PC-3 (cell line): ENCODE measurements around the gene COL15A1. TPM values are rescaled to one million over a fixed set of nuclear protein-coding genes. Genes with fewer than 3 reads are reported as not detected.

Experiments
- ATAC-seq: fragments of 200-7000 bp; cut with Tn5 transposase; 2 replicates; pipeline ENCODE4 v1.9.1; 2020; ENCODE audit warnings: mild to moderate bottlenecking, moderate library complexity
- BruUV-seq: library from RNA; stranded (reverse); fragments of 400-500 nt; replicated peaks from 2 replicates; lab custom pipeline; 2021; lab: Mats Ljungman, UMichigan
- CTCF ChIA-PET: fragments of 300-600 bp; sonication (Branson Sonifier 250); formaldehyde crosslinking; loops from one replicate; lab custom pipeline; 2022; ENCODE audit warnings: antibody characterized with exemption; lab: Charles Lee
- POLR2A ChIA-PET: fragments of 300-600 bp; sonication (Branson Sonifier 250); formaldehyde crosslinking; loops from one replicate; lab custom pipeline; 2022; ENCODE audit warnings: antibody characterized with exemption; ENCODE audit not compliant: unreplicated experiment; lab: Charles Lee
- DNase-seq: peaks from one replicate; pipeline ENCODE4 v3.0.0-alpha.2; 2015
- H2AFZ ChIP-seq: fragments of 300-600 bp; sonication (generic); 2 replicates; pipeline ENCODE4 v1.6.0; 2016; ENCODE audit warnings: antibody characterized with exemption, low read length
- H3F3A ChIP-seq: fragments of 300-600 bp; sonication (generic); one replicate; pipeline ENCODE4 v1.6.0; 2017; ENCODE audit warnings: antibody characterized with exemption, low read length, control low read depth, mild to moderate bottlenecking; ENCODE audit not compliant: unreplicated experiment
- H3K27ac ChIP-seq: fragments of 300-600 bp; sonication (generic); 2 replicates; pipeline ENCODE4 v1.5.1; 2016; ENCODE audit warnings: mild to moderate bottlenecking, low read length
- H3K27me3 ChIP-seq: fragments of 300-600 bp; sonication (generic); 2 replicates; pipeline ENCODE4 v1.6.1; 2016; ENCODE audit warnings: low read length, mixed read lengths
- H3K36me3 ChIP-seq: fragments of 300-600 bp; sonication (generic); 2 replicates; pipeline ENCODE4 v1.6.1; 2016; ENCODE audit warnings: low read depth, mixed run types, low read length, mixed read lengths
- H3K4me1 ChIP-seq: fragments of 300-600 bp; sonication (generic); 2 replicates; pipeline ENCODE4 v1.5.1; 2016; ENCODE audit warnings: low read length; ENCODE audit not compliant: insufficient read depth
- H3K4me2 ChIP-seq: fragments of 300-600 bp; sonication (generic); 2 replicates; pipeline ENCODE4 v1.6.0; 2016; ENCODE audit warnings: low read length
- H3K4me3 ChIP-seq: fragments of 300-600 bp; sonication (generic); 2 replicates; pipeline ENCODE4 v1.5.1; 2016; ENCODE audit warnings: mild to moderate bottlenecking, low read length, mixed read lengths
- H3K79me2 ChIP-seq: fragments of 300-600 bp; sonication (generic); 2 replicates; pipeline ENCODE4 v1.6.1; 2017; ENCODE audit warnings: low read length, mixed read lengths
- H3K9ac ChIP-seq: fragments of 300-600 bp; sonication (generic); 2 replicates; pipeline ENCODE4 v1.6.0; 2016; ENCODE audit warnings: mild to moderate bottlenecking, low read length
- H3K9me2 ChIP-seq: fragments of 300-600 bp; sonication (generic); replicated peaks from 2 replicates; pipeline ENCODE4 v1.6.1; 2016; ENCODE audit warnings: mixed run types, low read length, mixed read lengths
- H3K9me3 ChIP-seq: fragments of 300-600 bp; sonication (generic); 2 replicates; pipeline ENCODE4 v1.6.1; 2016; ENCODE audit warnings: low read length, mixed read lengths
- H4K20me1 ChIP-seq: fragments of 300-600 bp; sonication (generic); 2 replicates; pipeline ENCODE4 v1.6.1; 2016; ENCODE audit warnings: low read length, mixed read lengths
- EZH2 ChIP-seq: fragments of 300-600 bp; sonication (generic); IDR thresholded peaks from one replicate; pipeline ENCODE4 v1.6.1; 2017; ENCODE audit warnings: antibody characterized with exemption, mild to moderate bottlenecking, low read length; ENCODE audit not compliant: unreplicated experiment
- EZH2phosphoT487 ChIP-seq: fragments of 300-600 bp; sonication (generic); IDR thresholded peaks from 2 replicates; pipeline ENCODE4 v1.6.1; 2018; ENCODE audit warnings: mild to moderate bottlenecking, antibody characterized with exemption, low read length, borderline replicate concordance
- intact Hi-C: fragments of 100-400 bp; cut with micrococcal nuclease; formaldehyde crosslinking; loops from 2 replicates; pipeline ENCODE4 v1.9.0; 2023
- total RNA-seq: library from RNA; depleted of rRNA; stranded (reverse); fragments of >200 nt; gene quantifications from 2 replicates; pipeline ENCODE4 v1.2.3, GENCODE V29; 2014
- TF ChIP-seq, protein P1 (sequence below): fragments of 300-600 bp; sonication (generic); conservative IDR thresholded peaks from 2 replicates; pipeline ENCODE4 v1.5.1; 2017; ENCODE audit warnings: antibody characterized with exemption, low read depth, mild to moderate bottlenecking, low read length

The COL15A1 gene
- total RNA-seq, 1 experiment from 2014 or later, result 0.04 TPM

DNA sequence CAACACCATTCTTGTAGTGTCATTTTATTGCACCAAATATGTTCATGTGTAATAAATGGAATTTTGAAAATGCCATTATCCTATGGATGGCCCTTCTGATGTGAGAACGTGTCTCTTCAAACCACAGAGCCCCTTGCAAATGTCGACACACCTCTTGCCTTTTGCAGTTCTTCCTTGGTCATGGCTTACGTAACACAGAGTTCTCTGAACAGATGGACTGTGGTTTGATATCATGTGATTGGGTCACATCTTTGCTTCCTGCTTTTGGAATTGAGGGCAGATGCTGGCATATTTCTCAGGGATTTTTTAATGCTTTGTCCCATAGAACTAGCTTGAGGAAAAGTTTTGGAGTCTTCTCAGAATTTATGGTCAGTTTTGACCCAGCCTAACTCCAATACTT, 165.8 kb downstream of the COL15A1 start:
- Histone ChIP-seq H3K4me1 (no peaks in the 10 kb centered on the region; the same call in 1 of the 2 replicates), H3K9ac (no peak overlapping the region), H2AFZ (no peak overlapping the region), H3K9me3 (no peaks in the 10 kb centered on the region), H3K79me2 (peaks cover 65% of the 10 kb centered on the region), H4K20me1 (peaks cover 26% of the 10 kb centered on the region), H3F3A (no peaks in the 10 kb centered on the region), H3K4me3 (no peak overlapping the region), H3K4me2 (no peak overlapping the region), H3K9me2 (no peaks in the 10 kb centered on the region), H3K27ac (no peak overlapping the region), H3K36me3 (no peaks in the 10 kb centered on the region), H3K27me3 (no peaks in the 10 kb centered on the region)
- POLR2A ChIA-PET, result no interaction called here
- intact Hi-C loops, result no loop called here
- no peak for TF ChIP-seq EZH2
- TF ChIP-seq, protein P1, sequence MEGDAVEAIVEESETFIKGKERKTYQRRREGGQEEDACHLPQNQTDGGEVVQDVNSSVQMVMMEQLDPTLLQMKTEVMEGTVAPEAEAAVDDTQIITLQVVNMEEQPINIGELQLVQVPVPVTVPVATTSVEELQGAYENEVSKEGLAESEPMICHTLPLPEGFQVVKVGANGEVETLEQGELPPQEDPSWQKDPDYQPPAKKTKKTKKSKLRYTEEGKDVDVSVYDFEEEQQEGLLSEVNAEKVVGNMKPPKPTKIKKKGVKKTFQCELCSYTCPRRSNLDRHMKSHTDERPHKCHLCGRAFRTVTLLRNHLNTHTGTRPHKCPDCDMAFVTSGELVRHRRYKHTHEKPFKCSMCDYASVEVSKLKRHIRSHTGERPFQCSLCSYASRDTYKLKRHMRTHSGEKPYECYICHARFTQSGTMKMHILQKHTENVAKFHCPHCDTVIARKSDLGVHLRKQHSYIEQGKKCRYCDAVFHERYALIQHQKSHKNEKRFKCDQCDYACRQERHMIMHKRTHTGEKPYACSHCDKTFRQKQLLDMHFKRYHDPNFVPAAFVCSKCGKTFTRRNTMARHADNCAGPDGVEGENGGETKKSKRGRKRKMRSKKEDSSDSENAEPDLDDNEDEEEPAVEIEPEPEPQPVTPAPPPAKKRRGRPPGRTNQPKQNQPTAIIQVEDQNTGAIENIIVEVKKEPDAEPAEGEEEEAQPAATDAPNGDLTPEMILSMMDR, result no peak
- TF ChIP-seq EZH2phosphoT487, result no peak
- DNase-seq (no peak), ATAC-seq (no peak)
- CTCF ChIA-PET, result no interaction called here
- BruUV-seq, result no TSS peak

DNA sequence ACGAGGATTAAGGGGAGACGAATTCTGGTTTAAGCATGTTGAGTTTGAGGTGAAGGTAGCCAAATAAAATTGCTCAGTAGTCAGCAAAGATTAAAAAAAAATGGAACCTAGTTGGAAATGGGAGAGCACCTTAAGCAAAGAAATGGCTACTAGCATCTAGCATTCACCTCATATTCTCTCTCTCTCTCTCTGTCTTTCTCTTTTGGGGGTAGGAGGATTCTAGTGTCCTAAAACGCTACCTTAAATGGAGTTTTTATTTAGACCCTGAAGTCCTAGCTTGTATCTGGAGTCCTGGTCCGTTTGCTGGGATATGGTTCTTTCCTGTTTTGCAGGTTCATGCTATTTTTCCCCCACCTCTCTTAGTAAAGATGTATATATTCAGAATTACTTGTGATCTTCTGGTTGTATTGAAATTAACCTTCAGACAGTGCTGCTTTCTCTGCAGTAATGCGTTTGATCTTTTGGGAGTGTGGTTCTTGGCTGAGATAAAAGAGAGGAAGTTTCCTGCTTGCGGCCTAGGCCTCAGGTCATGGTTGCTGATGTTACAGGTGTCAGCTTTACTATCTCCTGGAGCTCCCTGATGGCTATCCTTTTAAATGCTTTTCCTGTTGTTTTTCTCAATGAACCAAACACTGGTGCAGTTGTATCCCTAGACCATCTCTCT, 169.2 kb downstream of the COL15A1 start:
- Histone ChIP-seq H3K27ac (no peak overlapping the region), H3K27me3 (no peaks in the 10 kb centered on the region), H3K79me2 (peaks cover 52% of the 10 kb centered on the region), H2AFZ (no peak overlapping the region), H3K9me3 (no peaks in the 10 kb centered on the region), H4K20me1 (peaks cover 8% of the 10 kb centered on the region; the same call in 1 of the 2 replicates), H3K4me1 (no peaks in the 10 kb centered on the region), H3K9ac (no peak overlapping the region), H3F3A (no peaks in the 10 kb centered on the region), H3K9me2 (no peaks in the 10 kb centered on the region), H3K4me3 (no peak overlapping the region), H3K4me2 (no peak overlapping the region), H3K36me3 (no peaks in the 10 kb centered on the region)
- TF ChIP-seq EZH2, result no peak
- TF ChIP-seq, protein P1, result no peak
- no peak for TF ChIP-seq EZH2phosphoT487
- BruUV-seq, result no TSS peak
- no peak for ATAC-seq
- intact Hi-C loops, result no loop called here
- POLR2A ChIA-PET, result interaction anchor here (0.6 kb wide), 1 partner anchor 441 kb away, joined by 5 read pairs; no protein-coding TSS in a partner anchor
- no peak for DNase-seq
- CTCF ChIA-PET, result no interaction called here

DNA sequence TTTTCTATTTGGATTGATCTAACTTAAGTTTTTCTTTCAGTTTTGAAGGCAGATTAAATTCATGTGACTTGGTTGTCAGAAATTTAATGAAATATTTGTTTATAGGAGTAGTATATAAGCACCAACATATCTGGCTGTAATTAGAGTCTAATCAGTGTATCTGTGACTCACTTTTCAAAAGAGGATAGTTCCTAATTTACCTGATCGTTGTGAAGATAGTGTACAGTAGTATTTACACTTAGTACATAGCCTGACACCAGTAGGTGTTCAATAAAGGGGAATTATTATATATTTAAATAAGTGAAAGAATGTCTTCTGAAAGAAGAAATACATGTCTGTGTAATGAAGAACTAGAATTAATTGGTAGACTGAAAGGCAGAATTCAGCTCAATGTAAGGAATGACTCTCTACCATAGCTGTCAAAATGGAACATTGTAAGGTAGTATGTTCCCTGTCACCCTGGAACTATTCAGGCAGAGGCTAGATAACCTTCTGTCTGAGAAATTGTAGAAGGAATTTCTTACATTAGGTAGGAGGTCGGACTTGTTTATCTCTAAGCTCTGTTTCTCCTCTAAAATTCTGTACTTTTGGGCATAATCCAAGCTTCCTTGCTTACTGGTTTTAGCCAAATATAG, 169.8 kb downstream of the COL15A1 start:
- H3K27ac ChIP-seq, result no peak overlapping the region
- POLR2A ChIA-PET, result no interaction called here
- no peaks in the 10 kb centered on the region for H3K4me1 ChIP-seq
- TF ChIP-seq EZH2, result no peak
- no peak for TF ChIP-seq EZH2phosphoT487
- TF ChIP-seq, protein P1, result no peak
- no peaks in the 10 kb centered on the region for H3F3A ChIP-seq
- intact Hi-C loops, result no loop called here
- H3K9ac ChIP-seq, result no peak overlapping the region
- ATAC-seq (no peak), DNase-seq (no peak)
- H4K20me1 ChIP-seq, result 0 out of 2 replicates have a peak, but pooled peaks cover 1% of the 10 kb centered on the region
- H2AFZ ChIP-seq, result no peak overlapping the region
- H3K36me3 ChIP-seq, result no peaks in the 10 kb centered on the region
- no TSS peak for BruUV-seq
- H3K79me2 ChIP-seq, result peaks cover 45% of the 10 kb centered on the region
- no peak overlapping the region for H3K4me3 ChIP-seq
- H3K9me2 ChIP-seq, result no peaks in the 10 kb centered on the region
- H3K27me3 ChIP-seq, result no peaks in the 10 kb centered on the region
- no peak overlapping the region for H3K4me2 ChIP-seq
- CTCF ChIA-PET, result no interaction called here
- H3K9me3 ChIP-seq, result no peaks in the 10 kb centered on the region
